ENCODE measurements around the gene RPS6KA5.

DNA sequence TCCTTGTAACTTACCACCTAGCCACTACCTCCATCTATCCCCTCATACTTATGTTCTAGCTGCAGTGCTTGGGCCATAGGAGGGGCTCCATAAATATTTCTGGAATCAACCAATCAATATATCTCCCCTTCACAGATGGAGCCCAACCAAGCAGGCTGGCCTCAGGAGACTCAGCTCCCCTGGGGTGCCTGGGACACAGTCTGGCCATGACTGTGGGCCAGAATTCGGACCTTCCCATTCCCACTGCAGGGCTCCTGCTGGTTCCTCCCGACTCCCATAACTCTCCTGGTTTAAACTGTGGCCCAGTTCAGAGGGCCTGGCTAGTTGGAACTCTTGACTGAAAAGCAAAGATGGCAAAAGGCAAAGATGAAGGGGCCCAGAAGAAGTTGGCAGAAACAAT lies 257.2 kb downstream of the RPS6KA5 start:
- TF ChIP-seq POLR2AphosphoS5 (IDR thresholded peaks at IDR 0.05; ENCODE audit: low read depth, low read length) (no peak), TCF7L2 (IDR thresholded peaks at IDR 0.05; ENCODE audit: low read depth, low read length) (no peak)
- TF ChIP-seq, protein P1, sequence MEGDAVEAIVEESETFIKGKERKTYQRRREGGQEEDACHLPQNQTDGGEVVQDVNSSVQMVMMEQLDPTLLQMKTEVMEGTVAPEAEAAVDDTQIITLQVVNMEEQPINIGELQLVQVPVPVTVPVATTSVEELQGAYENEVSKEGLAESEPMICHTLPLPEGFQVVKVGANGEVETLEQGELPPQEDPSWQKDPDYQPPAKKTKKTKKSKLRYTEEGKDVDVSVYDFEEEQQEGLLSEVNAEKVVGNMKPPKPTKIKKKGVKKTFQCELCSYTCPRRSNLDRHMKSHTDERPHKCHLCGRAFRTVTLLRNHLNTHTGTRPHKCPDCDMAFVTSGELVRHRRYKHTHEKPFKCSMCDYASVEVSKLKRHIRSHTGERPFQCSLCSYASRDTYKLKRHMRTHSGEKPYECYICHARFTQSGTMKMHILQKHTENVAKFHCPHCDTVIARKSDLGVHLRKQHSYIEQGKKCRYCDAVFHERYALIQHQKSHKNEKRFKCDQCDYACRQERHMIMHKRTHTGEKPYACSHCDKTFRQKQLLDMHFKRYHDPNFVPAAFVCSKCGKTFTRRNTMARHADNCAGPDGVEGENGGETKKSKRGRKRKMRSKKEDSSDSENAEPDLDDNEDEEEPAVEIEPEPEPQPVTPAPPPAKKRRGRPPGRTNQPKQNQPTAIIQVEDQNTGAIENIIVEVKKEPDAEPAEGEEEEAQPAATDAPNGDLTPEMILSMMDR (IDR thresholded peaks at IDR 0.05), result no peak
- TF ChIP-seq, protein P2, sequence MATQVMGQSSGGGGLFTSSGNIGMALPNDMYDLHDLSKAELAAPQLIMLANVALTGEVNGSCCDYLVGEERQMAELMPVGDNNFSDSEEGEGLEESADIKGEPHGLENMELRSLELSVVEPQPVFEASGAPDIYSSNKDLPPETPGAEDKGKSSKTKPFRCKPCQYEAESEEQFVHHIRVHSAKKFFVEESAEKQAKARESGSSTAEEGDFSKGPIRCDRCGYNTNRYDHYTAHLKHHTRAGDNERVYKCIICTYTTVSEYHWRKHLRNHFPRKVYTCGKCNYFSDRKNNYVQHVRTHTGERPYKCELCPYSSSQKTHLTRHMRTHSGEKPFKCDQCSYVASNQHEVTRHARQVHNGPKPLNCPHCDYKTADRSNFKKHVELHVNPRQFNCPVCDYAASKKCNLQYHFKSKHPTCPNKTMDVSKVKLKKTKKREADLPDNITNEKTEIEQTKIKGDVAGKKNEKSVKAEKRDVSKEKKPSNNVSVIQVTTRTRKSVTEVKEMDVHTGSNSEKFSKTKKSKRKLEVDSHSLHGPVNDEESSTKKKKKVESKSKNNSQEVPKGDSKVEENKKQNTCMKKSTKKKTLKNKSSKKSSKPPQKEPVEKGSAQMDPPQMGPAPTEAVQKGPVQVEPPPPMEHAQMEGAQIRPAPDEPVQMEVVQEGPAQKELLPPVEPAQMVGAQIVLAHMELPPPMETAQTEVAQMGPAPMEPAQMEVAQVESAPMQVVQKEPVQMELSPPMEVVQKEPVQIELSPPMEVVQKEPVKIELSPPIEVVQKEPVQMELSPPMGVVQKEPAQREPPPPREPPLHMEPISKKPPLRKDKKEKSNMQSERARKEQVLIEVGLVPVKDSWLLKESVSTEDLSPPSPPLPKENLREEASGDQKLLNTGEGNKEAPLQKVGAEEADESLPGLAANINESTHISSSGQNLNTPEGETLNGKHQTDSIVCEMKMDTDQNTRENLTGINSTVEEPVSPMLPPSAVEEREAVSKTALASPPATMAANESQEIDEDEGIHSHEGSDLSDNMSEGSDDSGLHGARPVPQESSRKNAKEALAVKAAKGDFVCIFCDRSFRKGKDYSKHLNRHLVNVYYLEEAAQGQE (IDR thresholded peaks at IDR 0.05; ENCODE audit: insufficient read depth in 1 of 2, low read depth in 2 of 2, low read length in 1 of 2), result no peak
